IPS-18c (cell line): ENCODE data around the gene PPP2R5C.

Source experiments
- H3K4me3 ChIP-seq: 2 replicates; pipeline ENCODE4 v1.7.0; 2013; ENCODE audit warnings: low read depth, mild to moderate bottlenecking, low read length, moderate library complexity; ENCODE audit not compliant: insufficient read depth
- H3K9me3 ChIP-seq: one replicate; pipeline ENCODE4 v1.6.1; 2013; ENCODE audit warnings: mild to moderate bottlenecking, low read length, moderate library complexity; ENCODE audit not compliant: control insufficient read depth, insufficient read depth

PPP2R5C gene

DNA sequence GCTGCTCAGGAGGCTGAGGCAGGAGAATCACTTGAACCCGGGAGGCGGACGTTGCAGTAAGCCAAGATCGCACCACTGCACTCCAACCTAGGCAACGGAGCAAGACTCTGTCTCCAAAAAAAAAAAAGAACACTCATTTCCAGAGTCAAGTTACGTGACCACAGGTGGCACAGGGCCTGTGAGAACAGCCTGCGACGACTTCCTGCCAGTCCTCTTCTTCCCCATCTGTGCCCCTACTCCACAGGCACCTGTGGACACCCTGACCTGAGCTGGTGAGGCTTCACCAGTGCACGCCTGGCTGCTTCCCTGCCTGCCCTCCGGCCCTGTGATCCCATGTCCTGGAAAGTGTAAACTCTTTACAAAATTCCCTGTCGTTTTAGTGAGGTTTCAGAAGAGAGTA, 77.7 kb downstream of the PPP2R5C start:
- H3K4me3 ChIP-seq = no peak overlapping the region
- no peaks in the 10 kb centered on the region for H3K9me3 ChIP-seq

DNA sequence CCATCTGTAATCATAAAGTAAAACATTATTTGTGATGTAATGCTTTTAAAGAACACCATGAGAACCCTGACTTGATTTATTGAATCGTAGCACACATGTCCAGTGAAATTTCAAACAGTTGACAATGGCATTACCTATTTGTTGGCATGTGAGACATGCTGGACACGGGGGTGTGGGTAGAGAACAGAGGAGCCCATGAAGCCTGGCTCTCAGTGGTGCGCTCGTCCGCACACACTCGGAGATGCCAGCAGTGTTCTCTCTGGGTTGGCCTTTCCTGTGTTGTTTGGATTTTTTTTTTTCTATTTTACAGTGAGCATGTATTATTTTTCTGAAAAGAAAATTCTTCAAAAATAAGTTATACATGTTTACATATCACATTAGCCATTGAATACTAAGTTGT, 78.2 kb downstream of the PPP2R5C start:
- no peak overlapping the region for H3K4me3 ChIP-seq
- no peaks in the 10 kb centered on the region for H3K9me3 ChIP-seq

DNA sequence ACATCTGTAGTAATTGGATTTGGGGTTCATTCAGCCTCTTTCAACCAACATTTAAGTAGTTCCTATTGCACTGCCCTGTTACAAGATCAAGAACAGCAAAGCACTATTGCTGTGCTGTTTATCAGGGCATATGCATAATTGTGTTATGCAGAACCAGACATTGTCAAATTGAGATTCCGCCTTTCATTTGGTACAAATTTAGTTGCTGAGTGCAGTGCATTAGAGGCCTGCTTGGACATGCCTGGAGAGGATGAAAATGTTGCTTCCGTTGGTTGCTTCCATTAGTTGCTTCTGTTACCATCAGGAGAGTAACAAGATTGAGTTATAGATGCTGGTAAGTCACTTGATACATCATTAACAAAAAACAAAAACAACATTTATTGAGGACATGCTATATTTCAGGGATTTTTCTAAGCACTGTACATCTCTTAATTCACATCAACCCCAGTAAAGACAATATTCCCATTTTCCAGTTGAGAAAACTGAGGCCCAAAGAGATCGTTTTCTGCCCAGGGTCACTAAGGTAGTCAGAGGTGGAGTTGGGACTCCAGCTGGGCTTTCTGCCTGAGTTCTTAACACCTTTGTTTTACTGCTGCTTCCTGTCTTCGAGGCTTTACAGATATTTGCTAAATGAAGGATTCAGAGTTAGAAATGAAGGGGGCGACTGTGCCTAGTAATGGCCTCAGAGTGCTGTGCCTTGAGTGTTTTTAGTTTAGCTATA, 79.3 kb downstream of the PPP2R5C start:
- Histone ChIP-seq H3K9me3 (no peaks in the 10 kb centered on the region), H3K4me3 (no peak overlapping the region)

DNA sequence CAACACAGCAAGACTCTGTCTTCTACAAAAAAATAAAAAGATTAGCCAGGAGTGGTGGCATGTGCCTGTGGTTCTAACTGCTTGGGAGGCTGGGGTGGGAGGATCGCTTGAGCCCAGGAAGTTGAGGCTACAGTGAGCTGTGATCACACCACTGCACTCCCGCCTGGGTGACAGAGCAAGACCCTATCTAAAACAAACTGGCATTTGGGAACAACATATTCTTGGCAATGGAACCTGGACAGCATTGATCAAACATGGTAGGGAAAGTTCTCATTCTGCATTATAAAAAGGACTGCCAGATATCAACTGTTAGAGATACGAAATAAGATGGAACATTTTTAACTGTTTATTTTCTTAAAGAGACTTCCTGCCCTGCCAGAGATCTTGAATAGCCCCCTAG, 81.5 kb downstream of the PPP2R5C start:
- Histone ChIP-seq H3K9me3 (peaks cover 2% of the 10 kb centered on the region), H3K4me3 (no peak overlapping the region)

DNA sequence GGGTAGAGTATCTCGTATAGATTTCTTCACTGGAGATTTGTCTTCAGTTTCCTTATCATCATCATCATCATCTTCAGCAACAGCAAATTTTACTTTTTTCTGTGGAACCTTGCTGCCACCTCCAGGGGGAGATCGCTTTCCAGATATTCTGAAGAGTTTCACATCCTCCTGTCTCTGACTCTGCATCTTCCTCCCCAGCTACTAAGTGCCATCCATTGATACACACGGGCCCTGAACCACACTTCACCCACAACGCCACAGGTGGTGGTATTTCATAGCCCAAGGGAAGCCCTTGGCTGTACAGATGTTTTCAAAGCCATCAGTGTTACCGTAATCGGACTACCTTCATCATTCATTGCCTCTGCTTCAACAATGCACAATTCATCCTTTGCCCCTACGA, 82.2 kb downstream of the PPP2R5C start:
- peaks cover 2% of the 10 kb centered on the region for H3K9me3 ChIP-seq
- no peak overlapping the region for H3K4me3 ChIP-seq

DNA sequence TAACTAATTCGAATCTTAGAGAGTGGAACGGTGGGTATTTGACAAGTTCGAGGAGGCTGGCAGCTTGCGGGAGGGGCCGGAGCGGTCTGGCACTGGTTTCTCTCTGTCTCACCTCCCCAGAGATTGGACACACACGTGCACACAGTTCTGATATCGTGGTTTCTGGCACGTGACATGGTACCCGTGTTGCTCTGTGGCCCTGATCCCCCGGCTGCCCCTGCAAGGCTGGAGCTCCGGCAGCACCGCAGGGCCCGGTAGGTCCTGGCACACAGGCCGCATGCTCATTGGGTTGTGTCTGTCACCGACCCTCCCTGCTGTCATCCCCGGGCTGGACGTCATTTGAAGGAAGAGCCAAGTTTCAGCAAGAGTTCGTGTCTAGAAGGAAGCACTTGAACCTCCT, 82.7 kb downstream of the PPP2R5C start:
- H3K9me3 ChIP-seq = peaks cover 2% of the 10 kb centered on the region
- H3K4me3 ChIP-seq = no peak overlapping the region

DNA sequence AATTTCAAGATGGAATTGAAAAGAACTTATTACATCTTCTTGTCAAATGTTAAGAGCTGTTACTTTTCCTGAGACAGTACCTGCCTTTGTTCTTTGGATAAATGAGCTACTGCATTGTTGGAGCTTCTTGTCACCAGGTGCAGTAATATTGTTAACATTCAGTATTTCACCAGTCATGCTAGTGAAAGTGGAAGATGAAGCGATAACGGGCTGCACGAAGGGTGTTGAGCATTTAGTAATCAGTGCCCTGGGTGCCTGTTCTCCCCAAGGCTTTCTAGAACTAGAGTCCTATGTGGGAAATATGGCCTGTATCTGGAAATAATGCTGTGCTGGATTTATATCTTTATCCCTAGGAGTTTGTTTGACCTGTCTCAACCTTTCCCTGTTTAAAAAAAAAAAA, 83.2 kb downstream of the PPP2R5C start:
- no peak overlapping the region for H3K4me3 ChIP-seq
- peaks cover 2% of the 10 kb centered on the region for H3K9me3 ChIP-seq

DNA sequence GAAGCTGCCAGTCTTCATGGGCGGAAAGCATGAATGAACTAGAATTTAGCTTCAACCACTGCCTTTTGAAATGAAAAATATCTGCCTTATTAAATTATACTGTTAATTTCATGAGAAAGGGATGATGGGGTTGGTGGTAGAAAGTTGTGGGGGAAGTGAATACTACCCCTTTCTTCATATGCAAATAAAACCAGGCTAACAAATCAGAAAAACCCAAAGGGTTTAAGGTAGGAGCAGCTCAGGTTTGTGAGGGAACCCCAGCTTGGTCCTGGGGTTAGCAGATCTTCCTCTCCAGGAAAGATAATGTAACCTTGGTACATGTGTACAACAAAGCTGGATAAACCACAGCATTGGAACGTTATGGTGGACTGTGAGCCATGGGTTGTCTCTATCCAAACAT, 84.0 kb downstream of the PPP2R5C start:
- peaks cover 2% of the 10 kb centered on the region for H3K9me3 ChIP-seq
- H3K4me3 ChIP-seq = no peak overlapping the region

DNA sequence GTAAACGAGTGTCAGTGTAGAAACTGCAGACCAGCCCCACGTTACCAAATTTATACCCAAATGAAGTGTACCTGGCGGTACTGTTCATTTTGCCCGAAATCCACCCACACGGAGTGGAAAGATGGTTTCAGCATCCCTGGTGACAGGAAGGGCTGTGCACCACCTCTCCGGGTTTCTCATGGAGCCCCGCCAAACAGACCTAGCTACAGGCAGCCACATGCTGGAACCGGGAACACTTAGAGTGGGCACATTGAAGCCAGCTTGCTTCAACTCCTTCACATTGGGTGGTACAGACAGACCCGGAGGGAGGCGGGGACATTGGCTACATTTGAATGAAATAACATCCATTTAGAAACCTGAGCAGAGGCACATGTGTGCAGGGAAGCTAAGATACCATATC, 84.4 kb downstream of the PPP2R5C start:
- Histone ChIP-seq H3K9me3 (peaks cover 2% of the 10 kb centered on the region), H3K4me3 (no peak overlapping the region)

DNA sequence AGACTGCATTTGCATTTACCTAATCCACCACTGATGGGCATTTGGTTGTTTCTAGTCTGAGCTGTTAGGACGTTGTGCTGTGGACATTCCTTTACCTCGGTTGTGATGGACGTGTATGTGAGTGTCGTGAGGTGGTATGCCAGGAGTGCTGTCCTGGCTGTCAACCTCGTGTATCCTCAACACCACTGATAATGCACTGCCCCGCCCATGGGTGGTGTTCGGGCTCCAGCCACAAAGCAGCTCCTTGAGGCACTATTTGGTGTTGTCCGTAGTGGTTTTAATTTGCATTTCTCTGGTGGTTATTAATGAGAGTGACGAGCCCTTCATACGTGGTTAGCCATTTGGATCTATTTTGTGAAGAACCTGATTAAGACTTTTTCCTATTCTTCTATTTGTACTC, 87.6 kb downstream of the PPP2R5C start:
- H3K9me3 ChIP-seq = peaks cover 2% of the 10 kb centered on the region
- H3K4me3 ChIP-seq = no peak overlapping the region

DNA sequence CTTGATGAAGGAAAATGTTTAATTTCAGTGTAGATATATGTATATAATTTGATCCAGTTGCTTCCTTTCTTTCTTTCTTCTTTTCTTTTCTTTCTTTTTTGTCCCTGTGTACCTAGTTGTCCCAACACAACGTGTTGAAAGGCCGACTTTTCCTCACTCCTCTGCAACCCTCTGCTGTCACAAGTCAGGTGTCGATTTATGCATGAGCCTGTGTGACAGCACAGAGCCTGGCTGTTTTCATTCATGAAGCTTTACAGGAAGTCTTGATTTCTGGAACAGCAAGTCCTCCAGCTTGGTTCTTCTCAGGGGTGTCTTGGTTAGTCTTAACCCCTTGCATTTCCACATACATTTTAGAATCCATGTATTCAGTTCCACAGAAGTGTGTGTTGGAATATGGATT, 88.1 kb downstream of the PPP2R5C start:
- Histone ChIP-seq H3K4me3 (no peak overlapping the region), H3K9me3 (peaks cover 2% of the 10 kb centered on the region)

DNA sequence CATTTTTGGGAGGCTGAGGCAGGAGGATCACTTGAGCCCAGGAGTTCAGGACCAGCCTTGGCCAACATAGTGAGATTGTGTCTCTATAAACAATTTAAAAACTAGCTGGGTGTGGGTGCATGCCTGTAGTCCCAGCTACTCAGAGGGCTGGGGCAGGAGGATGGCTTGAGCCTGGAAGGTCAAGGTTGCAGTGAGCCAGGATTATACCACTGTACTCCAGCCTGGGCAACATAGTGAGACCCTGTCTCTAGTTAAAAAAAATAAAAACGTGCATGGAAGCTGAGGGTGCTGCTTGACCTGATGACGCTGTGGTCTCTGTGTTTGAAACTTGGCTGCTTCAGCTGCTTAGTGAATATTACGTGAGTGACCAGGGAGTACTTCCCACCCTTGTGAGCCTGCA, 89.7 kb downstream of the PPP2R5C start:
- Histone ChIP-seq H3K9me3 (peaks cover 2% of the 10 kb centered on the region), H3K4me3 (no peak overlapping the region)

DNA sequence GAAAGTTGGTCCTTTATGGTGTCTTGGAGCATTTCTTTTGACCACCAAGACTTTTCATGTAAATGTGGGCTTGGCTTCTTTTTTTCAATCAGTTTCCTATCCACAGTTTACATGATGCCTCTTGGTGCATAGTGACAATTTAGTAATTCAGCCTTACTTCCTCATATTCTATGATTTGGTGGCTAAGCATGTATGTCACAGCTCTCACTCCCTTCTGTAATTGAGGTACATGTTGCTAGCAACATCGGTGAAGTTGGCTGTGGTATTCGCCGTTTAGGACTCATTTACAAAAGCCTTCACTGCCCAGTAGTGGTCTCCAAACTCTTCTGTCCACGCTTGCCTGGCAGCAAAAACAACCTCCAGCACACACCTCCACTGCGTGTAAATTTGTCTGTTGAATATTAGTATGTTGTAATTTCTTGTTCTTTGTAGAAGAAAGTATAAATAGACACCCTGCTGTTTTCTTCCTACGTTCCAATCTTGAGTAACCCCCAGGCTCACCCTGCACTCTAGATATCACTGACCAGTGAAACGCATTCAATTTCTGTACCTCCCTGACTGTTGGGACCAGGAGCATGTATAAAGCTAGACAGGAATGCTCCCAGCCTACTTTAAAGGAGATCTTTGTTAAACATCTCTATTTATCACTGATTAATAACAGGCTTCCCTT, 90.4 kb downstream of the PPP2R5C start:
- no peak overlapping the region for H3K4me3 ChIP-seq

DNA sequence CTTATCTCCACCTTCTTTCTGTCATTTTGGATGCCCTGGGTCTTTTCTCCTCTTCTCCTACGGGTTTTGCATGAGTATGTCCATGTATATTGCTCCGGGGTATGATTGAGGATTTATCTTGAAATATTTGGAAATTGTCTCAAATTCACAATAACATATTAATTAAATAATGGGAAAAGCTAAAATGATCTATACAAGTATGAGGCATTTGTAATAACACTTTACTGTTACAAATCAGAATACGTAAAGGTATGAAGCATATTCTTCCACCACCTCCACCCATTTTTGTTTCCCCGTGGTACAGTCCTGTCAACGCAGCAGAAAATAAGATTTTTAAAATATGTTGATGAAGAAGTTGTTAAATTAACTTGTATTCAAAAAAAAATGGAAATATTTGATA, 91.3 kb downstream of the PPP2R5C start:
- H3K4me3 ChIP-seq = no peak overlapping the region
- no peaks in the 10 kb centered on the region for H3K9me3 ChIP-seq

More for the DNA sequence above, 90.4 kb downstream of the PPP2R5C start:
- no peaks in the 10 kb centered on the region for H3K9me3 ChIP-seq

DNA sequence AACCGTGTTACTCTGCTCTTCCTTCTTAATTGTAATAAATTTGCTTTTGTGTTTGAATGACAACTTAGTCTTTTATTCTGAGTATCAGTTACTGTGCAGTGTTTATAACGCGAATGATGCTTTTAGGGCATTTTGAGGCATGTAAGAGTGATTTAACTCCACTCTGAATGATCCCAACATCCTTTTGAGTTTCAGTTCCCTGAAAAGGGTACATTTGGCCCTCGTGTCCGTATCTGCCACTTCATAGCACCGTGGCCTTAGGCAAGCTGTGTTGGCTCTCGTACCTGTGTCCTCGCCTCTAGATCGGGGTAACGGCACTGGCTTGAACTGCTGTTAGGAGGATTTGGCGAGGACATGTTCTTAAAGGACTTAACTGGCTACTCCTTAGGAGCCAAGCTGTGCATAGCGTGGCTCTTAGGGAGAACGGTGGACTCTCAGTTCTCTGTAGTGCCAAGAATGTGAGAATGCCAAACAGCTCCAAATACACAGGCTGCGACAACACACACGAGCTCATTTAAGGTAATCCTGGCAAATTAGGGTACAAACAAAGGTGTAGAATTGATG, 92.0 kb downstream of the PPP2R5C start:
- Histone ChIP-seq H3K9me3 (no peaks in the 10 kb centered on the region), H3K4me3 (no peak overlapping the region)

DNA sequence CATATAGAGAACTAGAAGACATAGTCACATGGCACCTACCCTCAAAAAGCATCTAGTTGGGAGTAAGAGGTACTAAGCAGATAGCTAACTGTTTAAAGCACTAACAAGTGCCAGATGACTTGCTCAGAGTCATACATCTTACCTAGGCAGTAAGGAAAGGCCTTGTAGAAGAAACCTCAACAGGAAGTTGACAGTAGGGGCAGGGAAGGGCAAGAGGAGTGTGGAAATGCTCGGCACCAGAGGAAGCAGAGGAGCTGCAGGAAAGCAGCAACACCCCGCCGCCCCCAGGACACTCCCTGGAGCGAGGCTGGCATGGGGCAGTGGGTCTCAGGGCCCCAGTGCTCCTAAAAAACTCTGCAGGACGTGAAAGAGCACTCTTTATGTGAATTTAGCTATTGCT, 92.9 kb downstream of the PPP2R5C start:
- no peak overlapping the region for H3K4me3 ChIP-seq
- no peaks in the 10 kb centered on the region for H3K9me3 ChIP-seq

DNA sequence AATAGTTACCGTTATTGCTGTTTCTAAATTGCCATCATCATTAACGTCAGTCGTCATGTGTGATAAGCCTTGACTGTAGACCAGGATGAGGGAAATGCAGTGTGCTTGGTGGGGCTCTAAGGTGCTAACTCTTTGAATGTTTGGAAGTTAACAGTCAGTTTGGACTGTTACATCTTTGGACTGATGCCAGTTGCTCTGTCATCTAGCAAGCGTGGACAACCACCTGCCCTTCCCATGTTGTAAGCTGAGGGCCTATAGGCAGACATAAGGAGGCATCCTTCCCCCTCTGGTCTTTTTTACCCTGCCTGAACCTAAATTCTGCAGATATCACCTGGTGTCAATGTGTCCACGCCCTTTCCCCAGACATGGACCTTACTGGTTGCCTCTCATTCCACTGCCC, 94.4 kb downstream of the PPP2R5C start:
- Histone ChIP-seq H3K4me3 (no peak overlapping the region), H3K9me3 (no peaks in the 10 kb centered on the region)

DNA sequence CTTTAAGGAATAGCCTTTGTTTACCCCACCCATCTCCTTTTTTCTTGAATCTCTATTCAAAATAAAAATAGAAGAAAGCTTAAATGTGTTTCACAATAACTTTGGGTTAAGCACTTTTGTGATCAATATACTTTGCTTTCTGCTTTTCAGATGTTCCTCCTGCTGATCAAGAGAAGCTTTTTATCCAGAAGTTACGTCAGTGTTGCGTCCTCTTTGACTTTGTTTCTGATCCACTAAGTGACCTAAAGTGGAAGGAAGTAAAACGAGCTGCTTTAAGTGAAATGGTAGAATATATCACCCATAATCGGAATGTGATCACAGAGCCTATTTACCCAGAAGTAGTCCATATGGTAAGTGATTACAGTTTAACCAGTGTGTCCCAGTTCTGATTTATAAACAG, 95.0 kb downstream of the PPP2R5C start:
- no peak overlapping the region for H3K4me3 ChIP-seq

More for the DNA sequence above, 95.0 kb downstream of the PPP2R5C start:
- H3K9me3 ChIP-seq = no peaks in the 10 kb centered on the region
